Liver (tissue), 3 donors: Measurements from ENCODE around the gene NMRK1.

Source experiments
- ATF3 ChIP-seq: IDR thresholded peaks from 2 replicates; pipeline ENCODE4 v1.6.1; 2016; ENCODE audit warnings: antibody characterized with exemption
- CTCF ChIP-seq: fragments of 150-350 bp; IDR thresholded peaks from 2 replicates; pipeline ENCODE4 v1.5.1; 2017; ENCODE audit warnings: improper control_type of control experiment, low read depth, low read length; ENCODE audit not compliant: missing input control
- EGR1 ChIP-seq, 2 donors: IDR thresholded peaks; 2 replicates each; pipeline ENCODE4 v1.6.1; 2016 to 2018; ENCODE audit warnings: antibody characterized with exemption in 2 of 2, low read depth in 2 of 2
- HNF4G ChIP-seq: IDR thresholded peaks from 2 replicates; pipeline ENCODE4 v1.6.1; 2016; ENCODE audit warnings: antibody characterized with exemption
- MAX ChIP-seq: IDR thresholded peaks from 2 replicates; pipeline ENCODE4 v1.6.1; 2016; ENCODE audit warnings: antibody characterized with exemption
- RAD21 ChIP-seq, 2 donors: IDR thresholded peaks; 2 replicates each; pipeline ENCODE4 v1.6.1; 2016; ENCODE audit warnings: antibody characterized with exemption in 2 of 2, mild to moderate bottlenecking in 2 of 2
- REST ChIP-seq: IDR thresholded peaks from 2 replicates; pipeline ENCODE4 v1.6.1; 2016; ENCODE audit warnings: antibody characterized with exemption, mild to moderate bottlenecking
- RXRA ChIP-seq, 2 donors: IDR thresholded peaks; 2 replicates each; pipeline ENCODE4 v1.6.1; 2017 to 2018; ENCODE audit warnings: antibody characterized with exemption in 2 of 2, mild to moderate bottlenecking in 1 of 2
- SP1 ChIP-seq: IDR thresholded peaks from 2 replicates; pipeline ENCODE4 v1.6.1; 2018; ENCODE audit warnings: antibody characterized with exemption, mild to moderate bottlenecking
- TAF1 ChIP-seq: conservative IDR thresholded peaks from 2 replicates; pipeline ENCODE4 v1.6.1; 2016; ENCODE audit warnings: antibody characterized with exemption, mild to moderate bottlenecking
- YY1 ChIP-seq: IDR thresholded peaks from 2 replicates; pipeline ENCODE4 v1.6.1; 2016; ENCODE audit warnings: antibody characterized with exemption, mild to moderate bottlenecking
- ZBTB33 ChIP-seq: IDR thresholded peaks from 2 replicates; pipeline ENCODE4 v1.6.1; 2016; ENCODE audit warnings: antibody characterized with exemption
- donor health status: healthy.
- donor health status: healthy.

GRCh38 chr9:75023846-75024245, 64.1 kb downstream of the NMRK1 start:
- TF ChIP-seq CTCF, result no peak
- no peak for TF ChIP-seq MAX
- no peak for TF ChIP-seq RXRA (IDR thresholded peaks at IDR 0.05)
- TF ChIP-seq YY1, result no peak
- TF ChIP-seq EGR1 (IDR thresholded peaks at IDR 0.05; ENCODE audit: low read depth in 2 of 2), result no peak
- TF ChIP-seq SP1, result no peak
- no peak for TF ChIP-seq TAF1
- no peak for TF ChIP-seq RAD21 (IDR thresholded peaks at IDR 0.05)
- TF ChIP-seq ATF3, result no peak
- no peak for TF ChIP-seq HNF4G
- TF ChIP-seq REST, result no peak
- no peak for TF ChIP-seq ZBTB33
